HUES6 (cell line): ENCODE measurements around the gene TAS2R10.

Experiments used
- H3K27ac ChIP-seq: 2 replicates; pipeline ENCODE4 v1.7.0; 2013; ENCODE audit warnings: low read depth, mild to moderate bottlenecking, low read length, inconsistent platforms
- H3K27me3 ChIP-seq: 2 replicates; pipeline ENCODE4 v1.6.1; 2013; ENCODE audit warnings: low read length; ENCODE audit not compliant: control insufficient read depth, insufficient read depth
- H3K36me3 ChIP-seq: 2 replicates; pipeline ENCODE4 v1.6.1; 2013; ENCODE audit warnings: low read length; ENCODE audit not compliant: control insufficient read depth, insufficient read depth
- H3K4me1 ChIP-seq: 2 replicates; pipeline ENCODE4 v1.6.1; 2013; ENCODE audit warnings: low read length; ENCODE audit not compliant: control insufficient read depth, insufficient read depth
- H3K4me3 ChIP-seq: 2 replicates; pipeline ENCODE4 v1.5.1; 2013; ENCODE audit warnings: low read depth, low read length
- H3K9ac ChIP-seq: one replicate; pipeline ENCODE4 v1.6.1; 2013; ENCODE audit warnings: mild to moderate bottlenecking, low read length
- H3K9me3 ChIP-seq: 2 replicates; pipeline ENCODE4 v1.6.1; 2013; ENCODE audit warnings: low read depth, low read length; ENCODE audit not compliant: control insufficient read depth, insufficient read depth

Gene TAS2R10

DNA sequence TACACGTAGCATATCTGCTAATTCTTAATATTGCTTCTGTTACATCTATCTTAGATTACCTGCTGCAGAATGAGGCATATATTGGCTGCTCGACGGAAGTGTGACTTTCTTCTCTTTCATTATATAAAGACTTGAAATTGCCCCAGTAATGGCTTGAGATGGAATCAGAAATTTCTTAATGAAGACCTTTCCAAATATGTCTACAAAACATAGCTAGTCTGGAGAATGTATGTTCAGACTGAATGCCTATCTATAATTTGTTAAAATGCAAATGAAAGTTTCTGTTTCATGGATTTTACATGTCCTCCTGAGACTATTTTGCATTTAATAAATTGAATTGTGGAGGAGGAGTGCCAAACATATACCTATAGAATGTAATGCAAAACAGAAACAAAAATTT, at the start of gene TAS2R10:
TAS2R10 (minus strand) TSS at position 101 of the 400 bp plus-strand sequence; CDS start at position 12, 89 bp downstream.
- H3K9ac ChIP-seq: no peak within 1 kb of the TSS
- H3K36me3 ChIP-seq: no peaks in the 10 kb centered on the region
- H3K4me3 ChIP-seq: no peak within 1 kb of the TSS
- no peaks in the 10 kb centered on the region for H3K27me3 ChIP-seq
- H3K9me3 ChIP-seq: no peaks in the 10 kb centered on the region
- no peak within 1 kb of the TSS for H3K27ac ChIP-seq
- no peaks in the 10 kb centered on the region for H3K4me1 ChIP-seq

- no peaks in the 10 kb centered on the region for H3K27me3 ChIP-seq
- no peak overlapping the region for H3K9ac ChIP-seq
- no peak overlapping the region for H3K27ac ChIP-seq
- H3K4me1 ChIP-seq: no peaks in the 10 kb centered on the region
- no peaks in the 10 kb centered on the region for H3K9me3 ChIP-seq
- no peaks in the 10 kb centered on the region for H3K36me3 ChIP-seq
- H3K4me3 ChIP-seq: no peak overlapping the region
These were observed 47.2 kb upstream of the TAS2R10 start for GRCh38 chr12:10873378-10873777.

GRCh38 chr12:10867381-10867780, 41.2 kb upstream of the TAS2R10 start:
- Histone ChIP-seq H3K27me3 (no peaks in the 10 kb centered on the region), H3K36me3 (no peaks in the 10 kb centered on the region), H3K27ac (no peak overlapping the region), H3K9ac (no peak overlapping the region), H3K4me1 (no peaks in the 10 kb centered on the region), H3K9me3 (no peaks in the 10 kb centered on the region), H3K4me3 (no peak overlapping the region)

DNA sequence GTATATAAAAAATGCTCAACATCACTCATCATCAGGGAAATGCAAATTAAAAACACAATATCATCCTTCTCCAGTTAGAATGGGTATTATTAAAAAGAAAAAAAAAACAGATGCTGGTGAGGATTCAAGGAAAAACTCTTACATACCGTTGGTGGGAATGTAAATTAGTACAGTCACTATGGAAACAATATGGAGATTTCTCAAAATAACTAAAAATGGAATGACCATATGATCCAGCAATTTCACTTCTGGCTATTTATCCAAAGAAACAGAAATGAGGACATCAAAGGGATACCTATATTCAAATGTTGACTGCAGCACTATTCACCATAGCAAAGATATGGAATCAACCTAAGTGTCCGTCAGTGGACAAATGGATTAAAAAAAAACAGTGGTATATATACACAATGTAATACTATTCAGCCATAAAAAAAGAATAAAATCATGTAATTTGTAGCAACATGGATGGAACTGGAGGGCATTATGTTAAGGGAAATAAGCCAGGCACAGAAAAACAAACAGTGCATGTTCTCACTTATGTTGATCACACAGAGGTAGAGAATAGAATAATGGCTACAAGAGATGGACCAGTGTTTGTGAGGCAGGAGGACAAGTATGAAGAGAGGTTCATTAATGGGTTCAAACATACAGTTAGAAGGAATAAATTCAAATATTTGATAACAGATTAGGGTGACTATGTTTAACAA, 37.5 kb upstream of the TAS2R10 start:
- peaks cover 6% of the 10 kb centered on the region; the same call in 1 of the 2 replicates for H3K9me3 ChIP-seq
- H3K9ac ChIP-seq: no peak overlapping the region
- no peaks in the 10 kb centered on the region for H3K4me1 ChIP-seq
- H3K36me3 ChIP-seq: no peaks in the 10 kb centered on the region
- no peak overlapping the region for H3K27ac ChIP-seq
- no peaks in the 10 kb centered on the region for H3K27me3 ChIP-seq
- no peak overlapping the region for H3K4me3 ChIP-seq

DNA sequence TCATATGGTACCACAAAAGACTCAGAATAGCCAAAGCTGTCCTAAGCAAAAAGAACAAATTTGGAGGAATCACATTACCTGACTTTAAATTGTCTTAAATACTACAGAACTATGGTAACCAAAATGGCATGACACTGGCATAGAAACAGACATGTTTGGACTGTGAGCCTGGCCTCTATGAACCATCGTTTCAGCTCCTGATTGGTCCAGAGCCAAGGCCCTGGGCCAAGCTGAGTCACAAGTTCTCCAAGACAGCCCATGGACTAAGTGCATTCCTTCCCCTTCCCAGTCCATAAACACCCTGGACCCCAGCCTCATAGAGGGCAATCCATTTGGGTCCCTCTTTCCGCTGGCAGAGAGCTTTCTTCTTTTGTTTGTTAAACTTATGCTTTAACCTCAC, 35.2 kb upstream of the TAS2R10 start:
- no peak overlapping the region for H3K4me3 ChIP-seq
- H3K27me3 ChIP-seq: no peaks in the 10 kb centered on the region
- H3K9ac ChIP-seq: no peak overlapping the region
- H3K4me1 ChIP-seq: no peaks in the 10 kb centered on the region
- H3K27ac ChIP-seq: no peak overlapping the region
- no peaks in the 10 kb centered on the region for H3K36me3 ChIP-seq
- H3K9me3 ChIP-seq: peaks cover 20% of the 10 kb centered on the region

GRCh38 chr12:10855807-10856206, 29.6 kb upstream of the TAS2R10 start:
- Histone ChIP-seq H3K27me3 (no peaks in the 10 kb centered on the region), H3K4me3 (no peak overlapping the region), H3K9ac (no peak overlapping the region), H3K27ac (no peak overlapping the region), H3K4me1 (no peaks in the 10 kb centered on the region), H3K9me3 (peaks cover 32% of the 10 kb centered on the region), H3K36me3 (peaks cover 5% of the 10 kb centered on the region; the same call in 1 of the 2 replicates)

- Histone ChIP-seq H3K9ac (no peak overlapping the region), H3K4me3 (no peak overlapping the region), H3K27me3 (no peaks in the 10 kb centered on the region), H3K9me3 (peaks cover 27% of the 10 kb centered on the region), H3K27ac (no peak overlapping the region), H3K4me1 (no peaks in the 10 kb centered on the region), H3K36me3 (peaks cover 5% of the 10 kb centered on the region; the same call in 1 of the 2 replicates)
These were observed 27.6 kb upstream of the TAS2R10 start for GRCh38 chr12:10853776-10854175.

GRCh38 chr12:10851243-10851858, 25.2 kb upstream of the TAS2R10 start:
- Histone ChIP-seq H3K27me3 (no peaks in the 10 kb centered on the region), H3K4me1 (no peaks in the 10 kb centered on the region), H3K36me3 (peaks cover 5% of the 10 kb centered on the region; the same call in 1 of the 2 replicates), H3K27ac (no peak overlapping the region), H3K9me3 (peaks cover 12% of the 10 kb centered on the region), H3K4me3 (no peak overlapping the region), H3K9ac (no peak overlapping the region)

DNA sequence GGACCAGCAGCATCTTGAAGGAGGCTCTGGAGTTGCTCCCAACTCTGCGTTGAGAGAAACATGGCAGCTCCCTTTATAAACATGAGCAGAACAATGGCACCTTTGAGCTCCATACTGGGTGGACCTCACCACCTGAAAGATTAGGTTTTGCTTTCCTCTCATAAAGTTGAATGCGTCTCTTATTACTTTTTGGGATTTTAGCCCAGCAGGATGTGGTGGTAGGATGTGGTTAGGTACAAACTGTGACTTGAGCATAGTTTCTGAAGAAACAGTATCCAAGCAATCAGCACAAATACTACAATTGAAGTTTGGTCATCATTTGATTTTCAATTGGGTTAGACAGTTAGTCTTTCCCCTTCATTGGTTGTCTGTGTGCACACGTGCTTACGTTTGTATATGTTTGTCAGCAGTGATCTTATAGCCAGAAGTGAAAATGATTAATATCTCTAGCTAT, 23.3 kb upstream of the TAS2R10 start, which contains the start of gene PRR4:
PRR4 (minus strand) TSS at position 51 of the 454 bp plus-strand sequence; CDS start at position 13, 38 bp downstream.
- no peaks in the 10 kb centered on the region for H3K36me3 ChIP-seq
- no peaks in the 10 kb centered on the region for H3K27me3 ChIP-seq
- H3K4me1 ChIP-seq: no peaks in the 10 kb centered on the region
- no peak within 1 kb of the TSS for H3K9ac ChIP-seq
- no peak within 1 kb of the TSS for H3K27ac ChIP-seq
- H3K4me3 ChIP-seq: no peak within 1 kb of the TSS
- no peaks in the 10 kb centered on the region for H3K9me3 ChIP-seq

DNA sequence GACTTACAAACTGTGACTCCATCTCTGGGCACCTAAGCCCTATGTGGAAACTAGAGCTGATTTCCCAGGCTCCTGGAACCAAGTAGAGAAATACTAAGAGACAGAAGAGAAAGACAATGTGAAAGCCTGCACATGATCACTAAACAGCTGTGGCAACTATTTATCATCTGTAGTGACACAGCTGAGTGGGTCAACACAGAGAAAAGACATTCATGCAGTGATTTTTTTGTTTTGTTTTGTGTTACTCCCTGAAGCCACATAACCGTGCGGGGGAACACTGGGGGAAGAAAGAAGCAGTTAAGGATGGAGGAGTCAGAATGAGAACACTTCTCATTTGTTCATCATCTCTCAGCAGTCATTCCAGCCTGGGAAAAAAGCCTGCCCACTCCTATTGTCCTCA, 21.6 kb upstream of the TAS2R10 start:
- H3K4me3 ChIP-seq: no peak overlapping the region
- H3K36me3 ChIP-seq: no peaks in the 10 kb centered on the region
- H3K27me3 ChIP-seq: no peaks in the 10 kb centered on the region
- H3K4me1 ChIP-seq: no peaks in the 10 kb centered on the region; the same call in 1 of the 2 replicates
- no peak overlapping the region for H3K9ac ChIP-seq
- H3K9me3 ChIP-seq: no peaks in the 10 kb centered on the region
- H3K27ac ChIP-seq: no peak overlapping the region

- H3K36me3 ChIP-seq: no peaks in the 10 kb centered on the region
- H3K9me3 ChIP-seq: no peaks in the 10 kb centered on the region
- H3K27me3 ChIP-seq: no peaks in the 10 kb centered on the region
- no peak overlapping the region for H3K4me3 ChIP-seq
- no peak overlapping the region for H3K9ac ChIP-seq
- H3K4me1 ChIP-seq: no peaks in the 10 kb centered on the region; the same call in 1 of the 2 replicates
- H3K27ac ChIP-seq: no peak overlapping the region
These were observed 16.7 kb upstream of the TAS2R10 start for GRCh38 chr12:10842862-10843261.
